ENCODE results near the gene DFFA. TPM values are rescaled to one million over a fixed set of nuclear protein-coding genes. Genes with fewer than 3 reads are reported as not detected.

The DFFA gene
- total and polyA plus RNA-seq, 9 of the 15 experiments (the other 6 are each of a cell fraction or from before 2014, with no cell fraction given): 39.6 to 74.8 (median 59.2) TPM

- TF ChIP-seq SRSF9 (IDR thresholded peaks at IDR 0.05; ENCODE audit: borderline replicate concordance, low read depth, low read length): no peak
- TF ChIP-seq POLR2G (IDR thresholded peaks at IDR 0.05; ENCODE audit: low read depth, low read length): peak; percentile 56
- no peak for TF ChIP-seq ZNF3 (CRISPR knock-in tag; IDR thresholded peaks at IDR 0.05)
- no peak for TF ChIP-seq ZFX (CRISPR knock-in tag; IDR thresholded peaks at IDR 0.05)
- no peak for TF ChIP-seq SRSF3 (IDR thresholded peaks at IDR 0.05; ENCODE audit: insufficient read depth, low read length)
- no peak for TF ChIP-seq ZNF146 (CRISPR knock-in tag; IDR thresholded peaks at IDR 0.05; ENCODE audit: unreplicated experiment)
- TF ChIP-seq PPARD (CRISPR knock-in tag; IDR thresholded peaks at IDR 0.05): no peak
- TF ChIP-seq TRIM24 (IDR thresholded peaks at IDR 0.05): peak in 1 of 2 experiments; percentile 20; a peak in 1 of 4 replicates
- no peak for TF ChIP-seq PTTG1 (tag; IDR thresholded peaks at IDR 0.05; ENCODE audit: low read depth)
- TF ChIP-seq CAMTA2 (CRISPR knock-in tag; conservative IDR thresholded peaks at IDR 0.05): no peak
- no peak for TF ChIP-seq ZNF507 (tag; conservative IDR thresholded peaks at IDR 0.05)
- TF ChIP-seq RHOXF2B (CRISPR knock-in tag; conservative IDR thresholded peaks at IDR 0.05): no peak
- no peak for TF ChIP-seq HNRNPLL (IDR thresholded peaks at IDR 0.05; ENCODE audit: low read depth, low read length, poor library complexity, severe bottlenecking)
- no peak for TF ChIP-seq MYC (IDR thresholded peaks at IDR 0.05; ENCODE audit: low read depth, low read length)
- no peak for TF ChIP-seq MYC (CRISPR knock-in tag; IDR thresholded peaks at IDR 0.05; ENCODE audit: borderline replicate concordance, low read depth)
- no peak for TF ChIP-seq DDX20 (tag; IDR thresholded peaks at IDR 0.05; ENCODE audit: low read depth)
- TF ChIP-seq PREB (CRISPR knock-in tag; IDR thresholded peaks at IDR 0.05): no peak
- TF ChIP-seq ZBTB1 (CRISPR knock-in tag; IDR thresholded peaks at IDR 0.05; ENCODE audit: borderline replicate concordance, low read depth): no peak
- TF ChIP-seq STAT5A (IDR thresholded peaks at IDR 0.05; ENCODE audit: borderline replicate concordance, low read length): no peak
- no peak for TF ChIP-seq ZNF140 (CRISPR knock-in tag; IDR thresholded peaks at IDR 0.05)
- TF ChIP-seq ZNF589 (CRISPR knock-in tag; IDR thresholded peaks at IDR 0.05; ENCODE audit: low read depth): no peak; the same call in 1 of the 2 replicates
- TF ChIP-seq ZNF551 (CRISPR knock-in tag; IDR thresholded peaks at IDR 0.05): no peak
- TF ChIP-seq TFAM (CRISPR knock-in tag; conservative IDR thresholded peaks at IDR 0.05): no peak
- no peak for TF ChIP-seq MAX (CRISPR knock-in tag; IDR thresholded peaks at IDR 0.05)
- no peak for TF ChIP-seq THRAP3 (IDR thresholded peaks at IDR 0.05; ENCODE audit: borderline replicate concordance)
- TF ChIP-seq TEAD4 (IDR thresholded peaks at IDR 0.05; ENCODE audit: low read length): no peak
- TF ChIP-seq TEAD4 (CRISPR knock-in tag; IDR thresholded peaks at IDR 0.05; ENCODE audit: borderline replicate concordance): no peak
- no peak for TF ChIP-seq THRB (CRISPR knock-in tag; conservative IDR thresholded peaks at IDR 0.05)
Measured at GRCh38 chr1:10473145-10473765, 926 bp upstream of the DFFA start (continued).

Measured in K562 (cell line).